Ishikawa (cell line): ENCODE data around the gene NTM.

Experiments used
- CEBPB ChIP-seq: IDR thresholded peaks from 2 replicates; pipeline ENCODE4 v1.6.1; 2012
- CREB1 ChIP-seq: IDR thresholded peaks from 2 replicates; pipeline ENCODE4 v1.6.1; 2012; ENCODE audit warnings: low read depth
- EGR1 ChIP-seq: IDR thresholded peaks from 2 replicates; pipeline ENCODE4 v1.6.1; 2012
- EP300 ChIP-seq: IDR thresholded peaks from 2 replicates; pipeline ENCODE4 v1.6.1; 2012; ENCODE audit warnings: borderline replicate concordance
- FOXM1 ChIP-seq: IDR thresholded peaks from 2 replicates; pipeline ENCODE4 v1.6.1; 2012; ENCODE audit warnings: low read depth, borderline replicate concordance
- MAX ChIP-seq: IDR thresholded peaks from 2 replicates; pipeline ENCODE4 v1.6.1; 2012
- NFIC ChIP-seq: IDR thresholded peaks from 2 replicates; pipeline ENCODE4 v1.6.1; 2012
- RAD21 ChIP-seq: IDR thresholded peaks from 2 replicates; pipeline ENCODE4 v1.6.1; 2012; ENCODE audit warnings: low read depth
- REST ChIP-seq: IDR thresholded peaks from 2 replicates; pipeline ENCODE4 v1.6.1; 2012; ENCODE audit warnings: low read depth, mild to moderate bottlenecking
- TAF1 ChIP-seq: IDR thresholded peaks from 2 replicates; pipeline ENCODE4 v1.6.1; 2012; ENCODE audit warnings: low read depth, mild to moderate bottlenecking
- TCF12 ChIP-seq: IDR thresholded peaks from 2 replicates; pipeline ENCODE4 v1.6.1; 2012; ENCODE audit warnings: low read depth
- TEAD4 ChIP-seq: IDR thresholded peaks from 2 replicates; pipeline ENCODE4 v1.6.1; 2012
- USF1 ChIP-seq: IDR thresholded peaks from 2 replicates; pipeline ENCODE4 v1.6.1; 2012
- YY1 ChIP-seq: IDR thresholded peaks from 2 replicates; pipeline ENCODE4 v1.6.1; 2012; ENCODE audit warnings: low read depth
- ZBTB7A ChIP-seq: IDR thresholded peaks from 2 replicates; pipeline ENCODE4 v1.6.1; 2012; ENCODE audit warnings: low read depth

Gene NTM

GRCh38 chr11:131600628-131601027 is 230.2 kb downstream of the NTM start:
- TF ChIP-seq USF1 (no peak), ZBTB7A (no peak)

GRCh38 chr11:131601586-131601985 is 231.2 kb downstream of the NTM start:
- TF ChIP-seq EGR1 (no peak), FOXM1 (no peak), EP300 (no peak), YY1 (no peak), NFIC (no peak), CREB1 (no peak), ZBTB7A (no peak), TEAD4 (no peak), REST (no peak), MAX (no peak), TAF1 (no peak)

GRCh38 chr11:131602431-131602830 is 232.0 kb downstream of the NTM start:
- TF ChIP-seq USF1: no peak
- no peak for TF ChIP-seq TAF1
- no peak for TF ChIP-seq YY1
- TF ChIP-seq REST: no peak
- no peak for TF ChIP-seq RAD21
- no peak for TF ChIP-seq FOXM1
- TF ChIP-seq CREB1: no peak
- TF ChIP-seq CEBPB: no peak
- no peak for TF ChIP-seq TCF12
- no peak for TF ChIP-seq MAX
- no peak for TF ChIP-seq EP300
- no peak for TF ChIP-seq EGR1
- TF ChIP-seq NFIC: no peak
- no peak for TF ChIP-seq ZBTB7A
- no peak for TF ChIP-seq TEAD4

- TF ChIP-seq FOXM1: no peak
- no peak for TF ChIP-seq TEAD4
- TF ChIP-seq EGR1: no peak
- TF ChIP-seq YY1: no peak
- no peak for TF ChIP-seq CREB1
These were observed 236.5 kb downstream of the NTM start for GRCh38 chr11:131606811-131607335.

- TF ChIP-seq TEAD4 (no peak), USF1 (no peak), TCF12 (no peak), EGR1 (no peak), RAD21 (no peak)
These were observed 238.9 kb downstream of the NTM start for GRCh38 chr11:131609337-131609736.

- TF ChIP-seq YY1: no peak
These were observed 239.5 kb downstream of the NTM start for GRCh38 chr11:131609921-131610320.

- TF ChIP-seq CEBPB (no peak), ZBTB7A (no peak), EGR1 (no peak), EP300 (no peak), NFIC (no peak), MAX (no peak)
These were observed 240.9 kb downstream of the NTM start for GRCh38 chr11:131611322-131611721.
